HUES6 (cell line): ENCODE data around the gene SAMD11.
"Not testable (repeated sequence)": the region's sequence is repeated elsewhere in the genome, so short reads cannot be mapped to it uniquely, and the experiment has no call there.

Experiments used
- H3K27ac ChIP-seq: 2 replicates; pipeline ENCODE4 v1.7.0; 2013; ENCODE audit warnings: low read depth, mild to moderate bottlenecking, low read length, inconsistent platforms
- H3K27me3 ChIP-seq: 2 replicates; pipeline ENCODE4 v1.6.1; 2013; ENCODE audit warnings: low read length; ENCODE audit not compliant: control insufficient read depth, insufficient read depth
- H3K36me3 ChIP-seq: 2 replicates; pipeline ENCODE4 v1.6.1; 2013; ENCODE audit warnings: low read length; ENCODE audit not compliant: control insufficient read depth, insufficient read depth
- H3K4me1 ChIP-seq: 2 replicates; pipeline ENCODE4 v1.6.1; 2013; ENCODE audit warnings: low read length; ENCODE audit not compliant: control insufficient read depth, insufficient read depth
- H3K4me3 ChIP-seq: 2 replicates; pipeline ENCODE4 v1.5.1; 2013; ENCODE audit warnings: low read depth, low read length
- H3K9ac ChIP-seq: one replicate; pipeline ENCODE4 v1.6.1; 2013; ENCODE audit warnings: mild to moderate bottlenecking, low read length
- H3K9me3 ChIP-seq: 2 replicates; pipeline ENCODE4 v1.6.1; 2013; ENCODE audit warnings: low read depth, low read length; ENCODE audit not compliant: control insufficient read depth, insufficient read depth

The SAMD11 gene

DNA sequence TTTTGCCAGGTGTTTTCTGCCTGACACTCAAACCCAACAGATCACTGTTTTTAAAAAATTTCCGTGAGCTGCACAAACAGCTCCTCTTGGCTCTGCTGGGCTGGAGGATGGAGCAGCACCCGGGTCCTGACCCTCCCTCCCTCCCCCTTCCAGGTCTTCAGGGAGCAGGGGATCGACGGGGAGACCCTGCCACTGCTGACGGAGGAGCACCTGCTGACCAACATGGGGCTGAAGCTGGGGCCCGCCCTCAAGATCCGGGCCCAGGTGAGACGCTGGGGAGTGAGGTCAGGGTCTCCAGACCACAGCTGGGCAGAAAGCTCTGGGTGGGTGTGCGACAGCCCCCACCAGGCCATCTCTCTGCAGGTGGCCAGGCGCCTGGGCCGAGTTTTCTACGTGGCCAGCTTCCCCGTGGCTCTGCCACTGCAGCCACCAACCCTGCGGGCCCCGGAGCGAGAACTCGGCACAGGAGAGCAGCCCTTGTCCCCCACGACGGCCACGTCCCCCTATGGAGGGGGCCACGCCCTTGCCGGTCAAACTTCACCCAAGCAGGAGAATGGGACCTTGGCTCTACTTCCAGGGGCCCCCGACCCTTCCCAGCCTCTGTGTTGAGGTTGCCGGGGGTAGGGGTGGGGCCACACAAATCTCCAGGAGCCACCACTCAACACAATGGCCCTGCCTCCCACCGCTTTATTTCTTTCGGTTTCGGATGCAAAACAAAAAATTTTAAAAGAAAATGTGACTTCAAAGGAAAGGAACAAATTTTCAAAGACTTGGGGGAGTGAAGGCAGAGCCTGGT lies 20.0 kb downstream of the SAMD11 start:
- Histone ChIP-seq H3K4me1 (peaks cover 26% of the 10 kb centered on the region), H3K9ac (no peak overlapping the region), H3K27me3 (peaks cover 48% of the 10 kb centered on the region), H3K4me3 (no peak overlapping the region), H3K27ac (no peak overlapping the region), H3K9me3 (no peaks in the 10 kb centered on the region), H3K36me3 (peaks cover 39% of the 10 kb centered on the region)

GRCh38 chr1:944341-945325 lies 20.9 kb downstream of the SAMD11 start:
- Histone ChIP-seq H3K36me3 (peaks cover 48% of the 10 kb centered on the region), H3K4me3 (no peak overlapping the region), H3K9me3 (no peaks in the 10 kb centered on the region), H3K4me1 (peaks cover 19% of the 10 kb centered on the region), H3K9ac (no peak overlapping the region), H3K27ac (no peak overlapping the region), H3K27me3 (peaks cover 39% of the 10 kb centered on the region)

GRCh38 chr1:945688-946556 lies 22.2 kb downstream of the SAMD11 start:
- Histone ChIP-seq H3K4me3 (no peak overlapping the region), H3K9ac (no peak overlapping the region), H3K9me3 (no peaks in the 10 kb centered on the region), H3K36me3 (peaks cover 61% of the 10 kb centered on the region), H3K4me1 (peaks cover 12% of the 10 kb centered on the region), H3K27ac (no peak overlapping the region), H3K27me3 (peaks cover 26% of the 10 kb centered on the region)

DNA sequence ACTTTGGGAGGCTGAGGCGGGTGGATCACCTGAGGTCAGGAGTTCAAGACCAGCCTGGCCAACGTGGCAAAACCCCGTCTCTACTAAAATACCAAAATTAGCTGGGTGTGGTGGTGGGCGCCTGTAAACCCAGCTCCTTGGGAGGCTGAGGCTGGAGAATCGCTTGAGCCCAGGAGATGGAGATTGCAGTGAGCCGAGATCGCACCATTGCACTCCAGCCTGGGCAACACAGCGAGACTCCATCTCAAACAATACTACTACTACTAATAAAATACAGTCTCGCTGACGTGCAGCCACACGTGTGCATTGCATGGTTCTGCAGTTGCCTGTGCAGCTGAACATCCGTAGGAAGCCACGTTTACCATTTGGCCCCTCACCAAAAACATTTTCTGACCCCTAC lies 23.1 kb downstream of the SAMD11 start:
- peaks cover 67% of the 10 kb centered on the region for H3K36me3 ChIP-seq
- H3K27me3 ChIP-seq = peaks cover 18% of the 10 kb centered on the region
- H3K4me3 ChIP-seq, H3K27ac ChIP-seq, H3K9me3 ChIP-seq, H3K9ac ChIP-seq, H3K4me1 ChIP-seq: not testable (repeated sequence)

DNA sequence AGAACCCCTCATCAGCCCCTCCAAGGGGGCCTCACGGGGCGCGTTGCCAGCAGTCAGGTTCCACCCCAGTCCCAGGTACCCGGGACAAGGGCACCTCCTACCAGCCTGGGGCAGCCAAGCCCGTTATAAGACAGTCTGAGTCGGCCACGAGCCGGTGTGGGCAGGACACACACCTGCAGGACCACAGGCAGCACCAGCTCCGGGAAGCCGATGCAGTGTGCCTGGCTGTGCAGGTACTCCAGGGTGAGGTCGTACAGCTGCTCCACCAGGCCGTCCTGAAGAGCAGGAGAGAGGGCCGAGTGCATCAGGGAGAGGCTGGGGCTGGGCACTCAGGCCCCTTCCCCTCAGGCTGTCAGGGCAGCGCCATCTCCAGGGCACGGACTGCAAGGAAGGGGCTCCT lies 24.2 kb downstream of the SAMD11 start:
- no peak overlapping the region for H3K9ac ChIP-seq
- no peaks in the 10 kb centered on the region for H3K9me3 ChIP-seq
- peaks cover 8% of the 10 kb centered on the region for H3K27me3 ChIP-seq
- H3K27ac ChIP-seq = no peak overlapping the region
- no peak overlapping the region for H3K4me3 ChIP-seq
- peaks cover 78% of the 10 kb centered on the region for H3K36me3 ChIP-seq
- peaks cover 4% of the 10 kb centered on the region for H3K4me1 ChIP-seq

GRCh38 chr1:950268-950667 lies 26.5 kb downstream of the SAMD11 start:
- H3K4me1 ChIP-seq = no peaks in the 10 kb centered on the region
- H3K27ac ChIP-seq = no peak overlapping the region
- H3K9ac ChIP-seq = no peak overlapping the region
- no peak overlapping the region for H3K4me3 ChIP-seq
- H3K9me3 ChIP-seq = no peaks in the 10 kb centered on the region
- H3K27me3 ChIP-seq = no peaks in the 10 kb centered on the region
- H3K36me3 ChIP-seq = peaks cover 97% of the 10 kb centered on the region

GRCh38 chr1:950881-951280 lies 27.2 kb downstream of the SAMD11 start:
- H3K36me3 ChIP-seq = peaks cover 97% of the 10 kb centered on the region
- H3K9ac ChIP-seq = no peak overlapping the region
- no peaks in the 10 kb centered on the region for H3K4me1 ChIP-seq
- H3K9me3 ChIP-seq = no peaks in the 10 kb centered on the region
- no peaks in the 10 kb centered on the region for H3K27me3 ChIP-seq
- no peak overlapping the region for H3K27ac ChIP-seq
- H3K4me3 ChIP-seq = no peak overlapping the region

GRCh38 chr1:951364-951763 lies 27.6 kb downstream of the SAMD11 start:
- Histone ChIP-seq H3K27me3 (no peaks in the 10 kb centered on the region), H3K4me1 (no peaks in the 10 kb centered on the region), H3K36me3 (peaks cover 97% of the 10 kb centered on the region), H3K4me3 (no peak overlapping the region), H3K9ac (no peak overlapping the region), H3K9me3 (no peaks in the 10 kb centered on the region), H3K27ac (no peak overlapping the region)

GRCh38 chr1:952201-952600 lies 28.5 kb downstream of the SAMD11 start:
- Histone ChIP-seq H3K4me3 (no peak overlapping the region), H3K9ac (no peak overlapping the region), H3K27me3 (no peaks in the 10 kb centered on the region), H3K4me1 (no peaks in the 10 kb centered on the region), H3K36me3 (peaks cover 97% of the 10 kb centered on the region), H3K27ac (no peak overlapping the region), H3K9me3 (no peaks in the 10 kb centered on the region)

DNA sequence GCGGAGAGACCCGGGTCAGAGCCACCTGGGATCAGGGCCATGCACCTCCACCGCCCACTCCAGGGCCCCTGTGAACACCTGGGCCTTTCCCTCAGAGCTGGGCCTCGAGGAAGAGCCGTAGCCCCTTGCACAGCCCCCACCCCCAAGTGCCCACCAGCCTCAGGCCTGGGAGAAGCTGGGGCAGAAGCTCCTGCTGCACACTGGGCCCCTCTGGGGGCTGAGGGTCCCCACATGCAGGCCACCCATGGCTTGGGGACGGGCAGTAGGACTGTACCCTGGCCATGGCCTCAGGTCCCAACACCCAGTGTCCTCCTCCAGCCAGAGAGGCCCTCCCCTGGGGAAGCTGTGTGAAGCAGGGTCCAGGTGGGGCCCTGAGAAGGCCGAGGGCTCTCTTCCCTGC lies 28.9 kb downstream of the SAMD11 start:
- no peaks in the 10 kb centered on the region for H3K4me1 ChIP-seq
- H3K9me3 ChIP-seq = no peaks in the 10 kb centered on the region
- no peak overlapping the region for H3K4me3 ChIP-seq
- no peaks in the 10 kb centered on the region for H3K27me3 ChIP-seq
- peaks cover 93% of the 10 kb centered on the region for H3K36me3 ChIP-seq
- H3K27ac ChIP-seq = no peak overlapping the region
- H3K9ac ChIP-seq = no peak overlapping the region
